ENCODE measurements around the gene RAD23A. TPM values are rescaled to one million over a fixed set of nuclear protein-coding genes. Genes with fewer than 3 reads are reported as not detected.

Gene RAD23A
- total and polyA plus RNA-seq, 9 of the 15 experiments (the other 6 are each of a cell fraction or from before 2014, with no cell fraction given) = 9.5 to 181 (median 101) TPM

- TF ChIP-seq MGA (IDR thresholded peaks at IDR 0.05) (no peak), THRA (IDR thresholded peaks at IDR 0.05) (no peak), SMAD1 (IDR thresholded peaks at IDR 0.05; ENCODE audit: low read depth, low read length, partially characterized antibody) (peak; percentile 37), KLF13 (tag; IDR thresholded peaks at IDR 0.05; ENCODE audit: borderline replicate concordance, low read depth) (peak; percentile 43; the same call in 1 of the 2 replicates), ZNF639 (CRISPR knock-in tag; conservative IDR thresholded peaks at IDR 0.05 in 1 of 2, IDR thresholded peaks at IDR 0.05 in 1 of 2) (peak in 1 of 2 experiments; percentile 90; a peak in 2 of 4 replicates), NBN (IDR thresholded peaks at IDR 0.05; ENCODE audit: low read depth) (no peak), RHOXF2B (CRISPR knock-in tag; conservative IDR thresholded peaks at IDR 0.05) (no peak), ZNF75A (CRISPR knock-in tag; IDR thresholded peaks at IDR 0.05) (no peak), CBX8 (IDR thresholded peaks at IDR 0.05; ENCODE audit: borderline replicate concordance, extremely low read depth, low read depth, low read length, poor library complexity, severe bottlenecking) (no peak), ZNF444 (CRISPR knock-in tag; IDR thresholded peaks at IDR 0.05) (no peak)
These were observed 12.2 kb upstream of the RAD23A start, which contains the start of gene FARSA (continued) for GRCh38 chr19:12933287-12934072.

All from K562 (cell line).